Measurements from ENCODE around the gene IRS1.

IRS1 gene

GRCh38 chr2:226754821-226755604 is 44.6 kb downstream of the IRS1 start:
- DNase-seq (ENCODE audit: low spot score) = no peak

DNA sequence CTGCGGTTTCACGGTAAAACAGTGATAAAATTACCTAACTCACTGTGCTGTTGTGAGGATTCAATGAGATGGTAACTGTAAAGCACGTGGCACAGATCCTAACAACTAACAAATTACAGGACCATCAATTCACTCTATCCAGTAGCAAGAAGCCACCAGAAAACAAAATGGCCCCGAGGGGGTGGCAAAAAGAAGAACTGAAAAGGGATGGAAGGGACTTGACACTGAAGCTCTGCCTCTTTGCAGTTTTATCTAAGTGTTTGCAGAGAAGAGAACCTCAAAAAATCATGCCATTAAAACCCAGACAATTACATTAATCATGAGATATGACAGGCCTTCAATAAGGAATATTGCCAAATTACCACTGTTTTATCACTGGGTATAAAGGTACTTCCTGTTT is 46.7 kb downstream of the IRS1 start:
- no peak for DNase-seq (ENCODE audit: low spot score)

DNA sequence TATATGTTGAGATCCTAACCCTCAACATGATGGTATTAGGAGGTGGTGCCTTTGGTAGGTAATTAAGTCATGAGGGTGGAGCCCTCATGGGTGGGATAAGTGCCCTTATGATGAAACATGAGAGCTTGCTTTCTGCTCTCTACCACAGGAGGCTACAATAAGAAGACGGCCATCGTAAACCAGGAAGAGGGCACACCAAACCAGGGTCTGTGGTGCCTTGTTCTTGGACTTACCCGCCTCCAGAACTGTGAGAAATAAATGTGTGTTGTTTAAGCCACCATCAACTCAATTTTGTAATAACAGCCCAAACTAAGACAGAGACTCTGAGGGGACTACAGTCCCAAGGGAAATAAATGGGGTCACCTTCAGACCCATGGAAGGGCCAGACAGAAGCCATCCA is 52.3 kb downstream of the IRS1 start:
- no peak for DNase-seq (ENCODE audit: low spot score)

- DNase-seq (ENCODE audit: low spot score) = no peak
Observed at GRCh38 chr2:226746196-226746800, 53.3 kb downstream of the IRS1 start.

GRCh38 chr2:226743915-226744314 is 55.7 kb downstream of the IRS1 start:
- DNase-seq (ENCODE audit: low spot score) = no peak

DNA sequence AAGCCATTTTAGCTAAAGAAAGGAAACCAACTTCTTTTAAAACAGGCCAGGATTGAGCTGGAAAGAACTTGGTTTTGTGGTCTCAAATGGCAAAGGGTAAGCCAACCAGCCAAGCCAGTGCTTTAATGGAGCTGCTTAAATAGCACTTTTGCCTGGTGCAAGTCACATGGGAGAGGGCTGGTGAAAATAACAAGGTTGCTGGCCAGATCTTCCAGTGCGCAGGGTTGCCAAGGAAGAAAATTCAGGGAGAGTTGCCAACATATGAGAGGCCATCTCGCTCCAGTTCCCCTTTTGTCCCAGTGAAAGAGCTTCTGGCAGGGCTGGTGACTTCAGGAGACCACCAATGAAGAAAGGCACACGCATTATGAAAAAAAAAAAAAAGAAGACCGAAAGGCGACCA is 57.3 kb downstream of the IRS1 start:
- DNase-seq (ENCODE audit: low spot score) = no peak

DNA sequence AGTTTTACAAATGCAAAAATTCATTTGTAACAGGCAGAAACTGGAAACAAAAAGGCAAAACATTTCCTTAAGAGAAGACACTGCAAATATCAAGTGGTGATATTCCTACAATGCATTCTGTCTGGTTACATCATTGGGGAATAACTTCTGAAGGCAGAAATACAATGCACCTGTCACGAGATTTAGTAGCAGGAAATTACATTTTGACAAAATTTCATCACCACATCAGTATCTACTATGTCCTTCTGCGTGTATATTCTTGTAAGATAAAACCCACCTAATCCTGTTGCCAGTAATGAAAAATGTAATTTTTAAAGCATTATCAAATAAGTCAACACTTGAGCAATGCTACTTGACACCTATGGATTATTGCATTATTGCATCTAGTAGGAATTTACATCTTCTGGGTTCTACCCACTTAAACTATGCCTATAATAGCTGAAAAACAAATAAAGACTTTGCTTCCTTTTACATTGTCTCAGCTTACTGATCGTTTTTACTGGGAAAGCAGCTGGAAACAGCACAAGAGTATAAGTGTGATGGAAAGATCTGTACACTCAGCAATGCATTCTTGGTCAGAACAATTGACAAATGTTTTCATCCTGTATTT is 59.5 kb downstream of the IRS1 start:
- no peak for DNase-seq (ENCODE audit: low spot score)

- DNase-seq (ENCODE audit: low spot score) = no peak
Observed at GRCh38 chr2:226739545-226740030, 60.0 kb downstream of the IRS1 start.

- no peak for DNase-seq (ENCODE audit: low spot score)
Observed at GRCh38 chr2:226738821-226739544, 60.6 kb downstream of the IRS1 start.

GRCh38 chr2:226738191-226738820 is 61.3 kb downstream of the IRS1 start:
- DNase-seq (ENCODE audit: low spot score) = no peak

GRCh38 chr2:226736382-226736781 is 63.2 kb downstream of the IRS1 start:
- DNase-seq (ENCODE audit: low spot score) = no peak

DNA sequence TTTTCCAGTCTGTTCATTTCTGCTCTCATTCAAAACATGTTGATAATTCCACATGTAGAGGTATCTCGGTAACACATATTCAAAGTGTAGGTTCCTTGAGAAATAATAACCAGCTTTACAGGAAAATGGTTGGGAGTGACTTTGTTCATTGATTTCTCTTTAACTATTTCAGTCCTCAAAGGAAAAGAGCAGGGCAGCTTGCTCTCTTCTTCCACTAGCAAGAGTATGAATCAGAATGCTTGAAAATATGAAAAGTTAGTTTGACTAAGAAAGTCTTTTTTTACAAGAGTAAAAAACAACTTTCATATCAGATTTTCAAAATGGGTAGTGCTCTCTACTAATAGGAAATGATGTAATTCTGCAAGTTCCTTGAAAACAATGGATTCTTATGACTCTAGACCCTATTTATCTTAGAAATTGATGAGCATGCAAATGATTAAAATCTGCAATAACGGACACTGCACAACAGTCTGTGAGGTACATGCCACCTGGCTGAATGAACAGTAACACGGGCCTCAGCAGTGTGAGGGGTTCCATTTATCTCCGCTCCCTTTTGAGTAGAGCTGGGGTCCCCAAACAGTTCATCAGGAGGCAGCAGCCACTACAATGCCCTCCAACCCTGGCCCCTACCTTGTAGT is 65.6 kb downstream of the IRS1 start:
- DNase-seq (ENCODE audit: low spot score) = no peak

- no peak for DNase-seq (ENCODE audit: low spot score)
Observed at GRCh38 chr2:226733189-226733858, 66.3 kb downstream of the IRS1 start.

GRCh38 chr2:226732478-226733188 is 67.0 kb downstream of the IRS1 start:
- DNase-seq (ENCODE audit: low spot score) = no peak

DNA sequence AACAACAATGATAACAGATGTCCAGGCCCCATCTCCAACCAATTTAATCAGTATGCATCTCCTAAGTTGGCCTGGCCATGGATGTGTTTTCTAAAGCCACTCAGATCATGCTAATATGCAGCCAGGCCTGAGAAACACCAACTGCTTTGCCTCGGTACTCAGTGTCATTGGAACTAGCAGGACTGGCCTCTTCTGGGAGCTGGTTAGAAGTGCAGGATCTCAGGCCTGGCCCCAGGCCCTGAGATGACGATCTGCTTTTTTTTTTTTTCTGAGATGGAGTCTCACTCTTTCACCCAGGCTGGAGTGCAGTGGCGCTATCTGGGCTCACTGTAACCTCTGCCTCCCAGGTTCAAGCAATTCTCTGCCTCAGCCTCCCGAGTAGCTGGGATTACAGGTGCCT is 69.1 kb downstream of the IRS1 start:
- DNase-seq (ENCODE audit: low spot score) = no peak

DNA sequence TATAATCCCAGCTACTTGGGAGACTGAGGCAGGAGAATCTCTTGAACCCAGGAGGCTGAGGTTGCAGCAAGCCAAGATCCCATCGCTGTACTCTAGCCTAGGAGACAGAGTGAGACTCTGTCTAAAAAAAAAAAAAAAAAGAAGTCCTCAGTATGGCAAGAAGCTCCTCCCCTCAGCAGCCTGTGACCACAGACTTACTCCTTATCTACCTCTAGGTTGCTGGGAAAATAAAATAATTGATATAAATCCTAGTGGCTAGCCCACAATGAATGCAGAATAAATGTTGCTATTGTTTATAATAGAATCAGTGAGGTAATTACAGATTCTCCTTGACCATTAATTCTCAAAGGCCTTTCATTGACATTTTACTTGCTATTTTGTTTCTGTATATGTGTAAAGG is 70.6 kb downstream of the IRS1 start:
- peak; percentile 14 for DNase-seq (ENCODE audit: low spot score)

GRCh38 chr2:226727251-226727650 is 72.4 kb downstream of the IRS1 start:
- no peak for DNase-seq (ENCODE audit: low spot score)

GRCh38 chr2:226726546-226726945 is 73.1 kb downstream of the IRS1 start:
- DNase-seq (ENCODE audit: low spot score) = no peak

DNA sequence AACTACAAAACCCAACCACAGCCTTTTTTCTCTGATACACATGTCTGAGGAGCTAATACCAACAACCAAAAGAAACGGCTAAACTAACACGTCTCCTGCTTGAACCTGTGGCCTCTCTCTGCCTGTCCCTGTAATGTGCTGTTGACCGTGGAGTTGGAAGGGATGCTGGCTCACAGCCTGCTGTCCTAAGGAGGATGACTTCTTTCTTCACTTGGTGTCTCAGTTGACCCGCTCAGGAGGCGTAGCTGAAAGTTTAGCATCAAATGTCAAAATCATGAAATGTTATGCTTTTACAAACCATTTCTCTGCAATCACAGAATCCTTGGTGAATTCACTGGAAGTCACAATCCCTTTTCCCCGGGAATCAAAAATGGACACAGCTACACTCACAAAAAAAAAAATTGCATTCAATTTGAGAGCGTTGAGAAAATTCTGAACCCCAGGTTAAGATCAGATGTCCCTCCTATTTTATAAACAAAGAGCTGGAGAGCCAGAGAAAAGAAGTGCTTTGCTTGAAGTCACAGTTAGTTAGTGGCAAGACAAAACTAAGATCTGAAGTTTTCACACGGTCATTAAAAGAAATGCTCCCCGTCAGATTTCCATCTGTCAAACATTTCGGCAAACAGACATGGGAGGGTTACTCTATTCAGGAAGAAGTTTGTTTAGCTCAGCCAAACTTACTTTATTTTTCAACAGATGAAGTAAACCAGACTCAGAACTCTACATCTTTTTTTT is 74.3 kb downstream of the IRS1 start:
- no peak for DNase-seq (ENCODE audit: low spot score)

GRCh38 chr2:226721541-226721940 is 78.1 kb downstream of the IRS1 start:
- no peak for DNase-seq (ENCODE audit: low spot score)

Measured in COLO829 (cell line).